GM18498 (cell line): ENCODE results near the gene TPM4.
"Not testable (repeated sequence)": the region's sequence is repeated elsewhere in the genome, so short reads cannot be mapped to it uniquely, and the experiment has no call there.

Experiments used
- ATAC-seq: cut with Tn5 transposase; IDR thresholded peaks from one replicate; pipeline ENCODE4 v1.9.1; 2021; ENCODE audit warnings: mild to moderate bottlenecking, moderate library complexity; ENCODE audit not compliant: unreplicated experiment

The TPM4 gene

DNA sequence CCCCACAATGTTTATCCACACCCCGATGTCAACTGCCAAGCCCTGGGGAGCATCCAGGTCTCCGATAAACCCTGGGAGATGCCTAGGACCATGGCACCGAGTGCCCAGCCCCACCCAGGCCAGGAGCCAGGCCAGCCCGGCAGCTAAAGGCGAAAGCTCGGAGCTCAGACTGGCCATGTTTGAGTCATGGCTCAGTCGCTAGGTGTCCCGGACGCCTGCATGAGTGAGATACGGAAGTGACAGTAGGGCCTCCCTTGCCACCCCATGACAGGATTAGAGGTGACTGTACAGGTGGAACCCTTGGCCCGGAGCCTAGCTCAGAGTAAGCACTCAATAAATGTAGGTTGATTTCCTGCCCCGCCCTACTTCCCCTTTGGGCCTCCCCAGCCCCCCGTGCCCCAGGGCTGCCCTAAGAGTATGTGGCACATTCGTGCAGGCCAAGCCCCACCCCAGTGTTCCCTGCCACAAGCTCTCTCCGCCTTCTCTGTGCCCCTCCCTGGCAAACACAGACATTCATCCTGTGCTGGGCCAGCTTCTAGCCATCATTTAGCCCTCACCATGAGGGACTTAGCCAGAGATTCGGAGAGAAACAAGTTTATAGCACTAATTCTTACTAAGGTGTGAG lies 5.8 kb upstream of the TPM4 start:
- ATAC-seq = peak; percentile 67

- ATAC-seq = no peak
Observed at GRCh38 chr19:16071072-16071691, 5.1 kb upstream of the TPM4 start.

- ATAC-seq = no peak
Observed at GRCh38 chr19:16073481-16073880, 2.8 kb upstream of the TPM4 start.

DNA sequence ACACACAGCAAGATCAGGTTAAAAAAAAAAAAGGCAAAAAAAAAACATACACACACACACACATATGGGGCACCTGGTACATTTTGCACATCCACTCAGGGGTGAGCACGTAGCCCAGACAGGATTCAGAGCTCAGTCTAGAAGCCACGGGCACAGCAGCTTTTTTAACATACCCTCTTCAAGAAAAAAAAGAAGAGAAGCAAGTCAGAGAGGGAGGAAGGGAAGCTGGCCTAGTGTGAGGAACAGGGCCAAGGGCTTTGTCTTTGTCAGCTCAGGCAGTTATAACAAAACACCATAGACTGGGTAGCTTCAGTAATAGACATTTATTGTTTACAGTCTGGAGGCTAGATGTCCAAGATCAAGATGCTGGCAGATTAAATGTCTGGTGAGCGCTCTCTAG lies 2.3 kb upstream of the TPM4 start:
- no peak for ATAC-seq

- no peak for ATAC-seq
Observed at GRCh38 chr19:16074488-16075365, 1.6 kb upstream of the TPM4 start.

DNA sequence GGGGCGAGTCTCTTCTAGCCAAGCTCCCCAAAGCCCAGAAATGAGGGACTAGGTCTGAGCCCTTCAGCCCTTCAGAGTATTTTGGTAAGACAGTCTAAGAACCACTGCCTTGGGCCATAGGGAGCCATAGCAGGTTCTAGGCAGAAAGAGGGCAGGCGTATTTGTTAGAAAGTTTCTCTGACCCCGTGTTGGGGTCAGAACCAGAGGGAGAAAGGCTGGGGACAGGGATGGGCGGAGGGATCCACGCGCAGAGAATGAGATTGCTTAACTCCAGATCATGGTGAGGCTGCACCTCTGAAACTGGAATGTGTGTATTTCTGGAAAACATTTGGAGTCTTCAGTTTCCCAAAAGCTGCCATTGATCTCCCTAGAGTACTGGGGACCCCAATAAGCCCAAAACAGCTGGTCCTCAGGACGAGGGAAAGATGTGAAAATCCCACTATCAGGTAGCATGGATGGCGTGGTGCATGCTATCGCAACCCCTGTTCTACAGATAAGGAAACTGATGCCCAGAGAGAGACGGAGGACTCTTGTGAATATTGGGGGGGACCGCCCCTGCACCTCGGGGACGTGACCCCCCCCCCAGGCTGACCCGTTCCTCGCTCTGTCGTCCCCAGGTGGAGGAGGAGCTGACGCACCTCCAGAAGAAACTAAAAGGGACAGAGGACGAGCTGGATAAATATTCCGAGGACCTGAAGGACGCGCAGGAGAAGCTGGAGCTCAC lies 703 bp upstream of the TPM4 start:
- no peak for ATAC-seq

DNA sequence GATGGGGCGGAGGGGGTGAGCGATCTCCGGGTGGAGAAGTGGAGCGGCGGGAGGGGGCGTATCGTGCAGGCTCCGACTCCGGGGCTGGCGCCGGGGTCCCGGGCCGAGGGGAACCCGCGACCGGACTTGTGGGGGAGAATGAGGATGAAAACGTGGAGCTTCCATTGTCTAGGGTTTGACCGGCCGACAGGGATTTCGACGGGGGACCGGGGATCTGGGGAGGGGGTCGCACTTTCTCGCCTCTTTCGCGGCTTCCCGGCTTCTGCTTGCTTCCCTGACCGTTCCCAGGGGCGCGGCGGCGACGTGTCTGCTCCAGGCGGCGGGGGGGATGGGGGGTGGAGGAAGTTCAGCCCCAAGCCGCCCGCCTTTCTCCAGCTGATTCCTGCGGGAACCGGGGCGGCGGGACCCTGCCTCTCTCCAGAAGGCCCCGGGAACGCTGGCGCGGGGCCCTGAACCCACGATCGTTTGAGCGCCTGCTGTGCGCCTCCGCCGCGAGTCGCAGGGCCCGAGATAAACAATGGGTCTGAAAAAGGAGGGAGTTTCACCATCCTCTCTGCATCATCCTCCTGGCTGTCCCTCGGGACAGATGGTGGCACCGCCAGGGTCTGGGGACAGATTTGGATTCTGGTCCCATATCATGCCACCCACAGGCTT lies 790 bp downstream of the TPM4 start:
- no peak for ATAC-seq

DNA sequence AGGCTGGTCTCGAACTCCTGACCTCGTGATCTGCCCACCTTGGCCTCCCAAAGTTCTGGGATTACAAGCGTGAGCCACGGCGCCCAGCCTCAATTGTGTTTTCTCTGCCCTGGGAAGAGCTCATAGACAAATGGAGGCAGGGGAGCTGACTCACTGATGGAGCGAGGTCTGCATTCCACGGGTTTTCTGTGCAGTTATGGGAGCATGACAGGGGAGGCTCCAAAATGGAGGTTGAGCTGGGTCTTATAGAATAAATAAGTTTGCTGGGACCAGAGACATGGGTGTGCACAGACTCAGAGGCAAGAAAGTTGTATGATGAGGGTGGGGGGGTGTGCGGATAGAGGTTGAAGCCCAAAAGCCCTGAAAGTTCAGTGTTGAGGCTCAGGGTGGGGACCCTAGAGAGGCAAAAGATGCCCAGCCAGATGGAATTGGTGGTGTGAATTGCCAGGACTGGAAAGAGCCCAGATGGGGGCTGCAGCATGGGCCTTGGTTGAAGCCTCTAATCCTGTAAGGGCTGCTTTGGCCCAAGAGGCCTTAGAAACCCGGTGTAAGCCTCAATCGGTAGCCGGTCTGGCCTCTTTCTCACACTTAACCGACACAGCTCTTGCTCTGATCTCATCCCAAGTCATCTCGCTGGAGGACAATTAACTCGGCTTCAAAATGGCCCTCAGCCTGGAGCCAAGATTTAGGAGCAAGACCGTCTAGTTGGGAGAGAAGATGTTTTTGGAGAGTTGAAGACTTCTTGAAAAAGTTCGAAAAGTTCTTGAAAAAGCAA lies 1.9 kb downstream of the TPM4 start:
- ATAC-seq = no peak

- ATAC-seq = peak; percentile 43
Observed at GRCh38 chr19:16078759-16079707, 2.7 kb downstream of the TPM4 start.

DNA sequence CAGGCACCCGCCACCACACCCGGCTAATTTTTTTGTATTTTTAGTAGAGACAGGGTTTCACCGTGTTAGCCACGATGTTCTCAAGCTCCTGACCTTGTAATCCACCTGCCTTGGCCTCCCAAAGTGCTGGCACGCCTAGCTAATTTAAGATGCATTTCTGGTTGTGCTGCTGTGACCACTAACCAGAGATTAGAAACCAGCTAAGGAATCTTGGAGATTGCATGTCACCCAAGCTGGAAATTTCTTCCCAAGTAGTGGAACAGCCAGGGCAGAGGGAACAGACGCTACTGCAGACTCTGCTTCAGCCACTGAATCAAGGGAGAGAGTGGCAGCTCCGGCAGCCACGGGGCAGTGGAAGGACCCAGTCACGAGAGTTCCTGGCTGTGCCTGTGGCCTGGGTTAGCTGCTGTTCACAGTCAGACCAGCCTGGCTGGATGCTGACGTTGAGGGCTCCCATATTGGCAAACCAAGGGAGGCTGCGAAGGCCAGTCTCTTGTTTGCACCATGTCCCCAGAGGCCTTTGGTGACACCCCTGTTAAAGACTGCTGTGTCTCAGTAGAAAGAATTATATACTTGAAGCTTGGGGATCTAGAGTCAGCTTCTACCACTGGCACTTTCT lies 7.9 kb downstream of the TPM4 start:
- no peak for ATAC-seq

DNA sequence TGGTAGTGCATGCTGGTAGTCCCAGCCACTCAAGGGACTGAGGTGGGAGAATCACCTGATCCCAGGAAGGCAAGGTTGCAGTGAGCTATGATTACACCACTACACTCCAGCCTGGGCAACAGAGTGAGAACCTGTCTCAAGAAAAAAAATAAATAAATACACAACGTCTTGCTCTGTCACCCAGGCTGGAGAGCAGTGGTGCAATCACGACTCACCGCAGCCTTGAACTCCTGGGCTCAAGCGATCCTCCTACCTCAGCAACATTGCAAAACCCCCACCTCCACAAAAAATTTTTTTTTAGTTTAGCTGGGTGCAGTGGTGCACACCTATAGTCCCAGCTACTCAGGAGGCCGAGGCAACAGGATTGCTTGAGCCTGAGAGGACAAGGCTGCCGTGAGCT lies 8.8 kb downstream of the TPM4 start:
- no peak for ATAC-seq

- not testable (repeated sequence) for ATAC-seq
Observed at GRCh38 chr19:16087404-16087803, 11.1 kb downstream of the TPM4 start.

GRCh38 chr19:16087940-16088339 lies 11.6 kb downstream of the TPM4 start:
- no peak for ATAC-seq

DNA sequence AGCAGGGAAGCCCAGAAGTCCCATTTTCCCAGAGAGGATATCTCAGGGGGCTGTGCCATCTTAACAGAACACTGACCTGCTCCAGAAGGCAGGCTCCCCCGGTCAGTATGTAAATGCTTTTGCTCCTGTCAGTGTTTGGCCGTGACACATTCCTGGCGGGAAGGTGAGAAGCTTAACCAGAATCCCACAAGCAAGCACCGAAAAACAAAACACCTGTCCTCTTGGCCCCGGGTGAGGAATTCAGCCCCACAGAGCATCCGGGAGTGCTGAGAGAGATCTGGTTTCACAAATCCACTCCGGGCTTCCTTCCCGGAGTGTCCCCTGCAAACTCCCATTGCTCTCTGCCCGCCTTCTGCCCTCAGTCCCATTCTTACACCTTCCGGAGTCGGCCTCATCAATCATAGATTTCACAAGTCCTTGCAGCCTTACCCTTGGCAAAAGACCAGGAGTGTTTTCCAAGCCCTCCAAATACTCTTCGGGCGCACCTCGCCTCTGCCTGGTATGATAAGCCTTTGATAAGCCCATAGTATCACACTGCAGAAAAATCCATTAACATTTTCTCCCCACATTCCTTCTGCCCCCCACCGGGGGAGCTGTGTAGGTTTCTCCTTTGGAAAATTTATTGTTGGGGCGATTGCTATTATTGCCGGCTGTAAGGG lies 12.2 kb downstream of the TPM4 start:
- ATAC-seq = no peak

DNA sequence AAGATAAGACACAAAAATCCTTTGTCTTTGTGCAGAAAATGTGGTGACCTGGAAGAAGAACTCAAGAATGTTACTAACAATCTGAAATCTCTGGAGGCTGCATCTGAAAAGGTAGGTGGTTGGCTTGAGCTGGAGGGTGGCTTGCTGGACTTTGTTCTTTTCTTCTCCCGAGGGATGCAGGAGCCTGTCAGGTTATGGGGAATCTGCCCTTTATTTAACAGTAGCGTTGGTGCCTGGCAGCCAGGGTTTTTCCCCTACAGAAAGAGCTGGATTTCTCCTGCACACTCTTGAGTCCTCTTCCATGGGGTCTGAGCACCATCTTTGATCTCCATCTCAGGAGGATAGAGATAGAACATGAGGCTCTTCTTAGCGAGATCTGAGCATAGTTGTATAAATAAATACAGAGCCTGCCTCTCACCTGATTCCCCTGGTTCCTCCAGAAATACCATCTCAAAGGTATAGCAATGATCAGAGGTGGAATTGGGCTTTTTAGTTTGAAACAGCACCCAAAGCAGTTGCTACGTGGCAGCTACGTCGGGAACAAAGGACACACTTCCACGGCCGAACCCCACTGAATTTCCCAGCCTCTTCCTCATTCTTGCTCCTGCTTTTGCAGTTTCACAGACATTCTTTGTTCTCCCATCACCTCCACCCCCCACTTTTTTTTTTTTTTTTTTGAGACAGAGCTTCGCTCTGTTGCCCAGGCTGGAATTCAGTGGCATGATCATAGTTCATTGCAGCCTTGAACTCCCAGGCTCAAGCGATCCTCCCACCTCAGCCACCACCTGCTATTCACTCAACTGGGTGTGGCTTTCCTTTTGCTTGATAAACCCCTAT lies 12.9 kb downstream of the TPM4 start:
- no peak for ATAC-seq

DNA sequence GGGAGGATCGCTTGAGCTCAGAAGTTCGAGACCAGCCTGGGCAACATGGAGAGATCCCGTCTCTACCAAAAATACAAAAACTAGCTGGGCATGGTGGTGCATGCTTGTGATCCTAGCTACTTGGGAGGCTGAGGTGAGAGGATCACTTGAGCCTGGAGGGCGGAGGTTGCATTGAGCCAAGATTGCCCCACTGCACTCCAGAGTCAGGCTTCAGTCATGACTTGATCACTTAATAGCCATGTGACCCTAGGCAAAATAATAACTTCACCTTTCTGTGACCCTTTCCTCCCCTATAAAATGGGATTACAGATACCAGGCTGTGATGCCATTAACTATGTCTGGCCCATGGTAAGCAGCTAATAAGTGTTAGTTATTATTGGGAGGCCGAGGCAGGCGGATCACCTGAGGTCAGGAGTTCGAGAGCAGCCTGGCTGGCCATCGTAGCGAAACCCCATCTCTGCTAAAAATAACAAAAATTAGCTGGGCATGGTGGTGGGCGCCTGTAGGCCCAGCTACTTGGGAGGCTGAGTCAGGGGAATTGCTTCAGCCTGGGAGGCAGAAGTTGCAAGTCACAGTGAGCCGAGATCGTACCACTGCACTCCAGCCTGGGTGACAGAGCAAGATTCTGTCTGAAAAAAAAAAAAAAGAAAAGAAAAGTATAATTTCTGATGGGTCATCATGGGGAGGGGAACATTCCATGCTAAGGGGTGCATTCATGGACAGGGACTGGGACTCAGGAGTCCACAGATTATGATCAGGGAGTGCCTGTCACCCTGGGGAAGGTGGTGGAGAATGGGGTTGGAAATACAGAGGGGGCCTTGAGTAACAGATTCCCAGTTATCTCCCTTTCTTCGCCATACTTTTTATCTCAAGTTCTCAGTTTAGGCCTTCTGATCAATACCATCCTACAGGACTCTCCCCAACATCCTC lies 15.5 kb downstream of the TPM4 start:
- no peak for ATAC-seq
